ENCODE measurements around the gene UIMC1. TPM values are rescaled to one million over a fixed set of nuclear protein-coding genes. Genes with fewer than 3 reads are reported as not detected.

Gene UIMC1
- total RNA-seq, 4 donors from 2014 or later = 40.2 to 56.7 (median 44.6) TPM

GRCh38 chr5:177024559-177024958, 18.0 kb upstream of the UIMC1 start:
- no peak overlapping the region for H3K27ac ChIP-seq

GRCh38 chr5:177023303-177023664, 16.7 kb upstream of the UIMC1 start:
- H3K27ac ChIP-seq = peak overlapping the region; percentile 69 to 89 (median 84)
- 11% methylated on average over 6 of the region's 6 CpGs for WGBS, 2 donors
- no peak for TF ChIP-seq POLR2A (IDR thresholded peaks at IDR 0.05)

More at GRCh38 chr5:177024559-177024958, 18.0 kb upstream of the UIMC1 start:
- H3K4me1 ChIP-seq = peaks cover 0 to 28% (median 3%) of the 10 kb centered on the region in 4 donors
- 97% methylated on average over 1 of the region's 1 CpG for WGBS, 2 donors
- H3K9me3 ChIP-seq = no peaks in the 10 kb centered on the region
- TF ChIP-seq POLR2A (IDR thresholded peaks at IDR 0.05) = no peak
- no peak for TF ChIP-seq CTCF (IDR thresholded peaks at IDR 0.05)
- no peak for TF ChIP-seq EP300 (IDR thresholded peaks at IDR 0.05)
- peaks cover 0 to 4% (median 0%) of the 10 kb centered on the region in 3 donors for H3K36me3 ChIP-seq
- H3K27me3 ChIP-seq = no peaks in the 10 kb centered on the region
- DNase-seq (ENCODE audit: low spot score in 2 of 2) = no peak
- H3K4me3 ChIP-seq = no peak overlapping the region

GRCh38 chr5:177022386-177023302, 16.1 kb upstream of the UIMC1 start, which contains the start of gene ZNF346:
TSS of gene ZNF346 (plus strand) at chr5:177022696. CDS start at chr5:177022739, 43 bp downstream.
- Histone ChIP-seq H3K27ac (peak within 1 kb of the TSS; percentile 69 to 89 (median 84)), H3K9me3 (no peaks in the 10 kb centered on the region), H3K27me3 (no peaks in the 10 kb centered on the region), H3K36me3 (peaks cover 0 to 4% (median 0%) of the 10 kb centered on the region in 3 donors), H3K4me3 (peak within 1 kb of the TSS; percentile 71 to 81 (median 76)), H3K4me1 (peaks cover 0 to 28% (median 3%) of the 10 kb centered on the region in 4 donors)
- 1% methylated on average over 34 to 67 of the region's 77 CpGs for WGBS, 2 donors
- peak; percentile 88 to 90 for DNase-seq (ENCODE audit: low spot score in 2 of 2)
- peak in 1 of 2 donors; percentile 65 for TF ChIP-seq EP300 (IDR thresholded peaks at IDR 0.05)
- TF ChIP-seq POLR2A (IDR thresholded peaks at IDR 0.05) = peak in 1 of 2 donors; percentile 56
- peak; percentile 31 to 77 (median 69) for TF ChIP-seq CTCF (IDR thresholded peaks at IDR 0.05)

More at GRCh38 chr5:177023303-177023664, 16.7 kb upstream of the UIMC1 start:
- H3K4me1 ChIP-seq = peaks cover 0 to 28% (median 3%) of the 10 kb centered on the region in 4 donors
- H3K36me3 ChIP-seq = peaks cover 0 to 4% (median 0%) of the 10 kb centered on the region in 3 donors
- peak overlapping the region; percentile 71 to 81 (median 76) for H3K4me3 ChIP-seq
- no peaks in the 10 kb centered on the region for H3K27me3 ChIP-seq
- no peak for DNase-seq (ENCODE audit: low spot score in 2 of 2)
- H3K9me3 ChIP-seq = no peaks in the 10 kb centered on the region

- H3K27me3 ChIP-seq = no peaks in the 10 kb centered on the region
- H3K9me3 ChIP-seq = no peaks in the 10 kb centered on the region
- H3K4me1 ChIP-seq = peaks cover 0 to 23% (median 3%) of the 10 kb centered on the region in 4 donors
- DNase-seq (ENCODE audit: low spot score in 2 of 2) = no peak
- H3K36me3 ChIP-seq = no peaks in the 10 kb centered on the region
- 92 to 96% methylated on average over 2 of the region's 2 CpGs for WGBS, 2 donors
- no peak overlapping the region for H3K27ac ChIP-seq
- no peak for TF ChIP-seq POLR2A (IDR thresholded peaks at IDR 0.05)
- no peak for TF ChIP-seq CTCF (IDR thresholded peaks at IDR 0.05)
- TF ChIP-seq EP300 (IDR thresholded peaks at IDR 0.05) = no peak
- H3K4me3 ChIP-seq = no peak overlapping the region
Measured at GRCh38 chr5:177020033-177020432, 13.5 kb upstream of the UIMC1 start.

- no peak for TF ChIP-seq CTCF (IDR thresholded peaks at IDR 0.05)
- Histone ChIP-seq H3K36me3 (no peaks in the 10 kb centered on the region), H3K9me3 (no peaks in the 10 kb centered on the region), H3K4me3 (no peak overlapping the region), H3K4me1 (peaks cover 0 to 9% (median under 1%) of the 10 kb centered on the region in 4 donors), H3K27ac (no peak overlapping the region), H3K27me3 (no peaks in the 10 kb centered on the region)
- 81 to 89% methylated on average over 2 of the region's 2 CpGs for WGBS, 2 donors
- DNase-seq (ENCODE audit: low spot score in 2 of 2) = no peak
Measured at GRCh38 chr5:177018341-177018740, 11.8 kb upstream of the UIMC1 start.

Measured in tibial nerve (tissue), 4 donors.